Measurements from ENCODE around the gene KLHL8. TPM values are rescaled to one million over a fixed set of nuclear protein-coding genes. Genes with fewer than 3 reads are reported as not detected.

KLHL8 gene
- total RNA-seq, 1 experiment from 2014 or later = 7.5 TPM

GRCh38 chr4:87250294-87250693 is 29.9 kb upstream of the KLHL8 start:
- Histone ChIP-seq H4K91ac (ENCODE audit: insufficient read length, low read depth, low read length) (no peak overlapping the region), H3K18ac (ENCODE audit: insufficient read length, low read depth, low read length) (no peak overlapping the region), H2AK5ac (ENCODE audit: insufficient read length, low read length) (no peak overlapping the region), H2BK20ac (ENCODE audit: low read depth, low read length, poor library complexity, severe bottlenecking) (no peak overlapping the region), H3K27ac (ENCODE audit: insufficient read length, low read depth, low read length) (no peak overlapping the region), H3K79me2 (ENCODE audit: insufficient read depth, low read length) (no peaks in the 10 kb centered on the region), H2BK15ac (ENCODE audit: low read depth, low read length) (no peak overlapping the region), H3K4me1 (ENCODE audit: insufficient read depth, low read length) (no peaks in the 10 kb centered on the region), H3K9ac (ENCODE audit: extremely low read depth, insufficient read length, low read length) (no peak overlapping the region), H3K23ac (ENCODE audit: insufficient read length, low read depth, low read length) (no peak overlapping the region), H3K14ac (ENCODE audit: insufficient read depth, low read length) (no peak overlapping the region), H4K8ac (replicated peaks; ENCODE audit: insufficient read length, low read depth, low read length) (no peak overlapping the region), H2AFZ (ENCODE audit: low read length) (no peak overlapping the region), H3K27me3 (ENCODE audit: insufficient read depth, low read length) (no peaks in the 10 kb centered on the region), H2BK5ac (ENCODE audit: insufficient read length, low read length) (no peak overlapping the region), H3K4ac (ENCODE audit: low read depth, low read length) (no peak overlapping the region), H3K79me1 (ENCODE audit: insufficient read depth, low read depth, low read length, poor library complexity, severe bottlenecking) (no peaks in the 10 kb centered on the region), H3K56ac (ENCODE audit: insufficient read length, low read depth, low read length) (no peak overlapping the region), H2BK12ac (ENCODE audit: insufficient read length, low read depth, low read length) (no peak overlapping the region), H4K5ac (ENCODE audit: insufficient read length, low read depth, low read length) (no peak overlapping the region), H3K9me3 (ENCODE audit: control insufficient read depth, low read depth, low read length) (no peaks in the 10 kb centered on the region), H2BK120ac (ENCODE audit: low read depth, low read length, poor library complexity, severe bottlenecking) (no peak overlapping the region), H3K23me2 (ENCODE audit: insufficient read length, low read depth, low read length, poor library complexity, severe bottlenecking) (no peaks in the 10 kb centered on the region), H3K4me2 (ENCODE audit: insufficient read depth, insufficient read length, low read length) (no peak overlapping the region), H4K20me1 (ENCODE audit: control insufficient read depth, insufficient read depth, insufficient read length) (no peaks in the 10 kb centered on the region), H3T11ph (ENCODE audit: low read length) (no peak overlapping the region)
- no peak overlapping the region for H3K27ac Mint-ChIP-seq
- DNase-seq = no peak
- no CpG with 5 or more reads among the region's 5 CpGs for WGBS (ENCODE audit: extremely low coverage, insufficient read length, low lambda C conversion rate)
- no peaks in the 10 kb centered on the region for H3K4me1 Mint-ChIP-seq
- H3K36me3 Mint-ChIP-seq (ENCODE audit: insufficient read depth in 1 of 3, low read depth in 3 of 3) = no peaks in the 10 kb centered on the region; a peak in 1 of 7 replicates
- H3K27me3 Mint-ChIP-seq (ENCODE audit: low read depth) = no peaks in the 10 kb centered on the region
- peaks cover 2 to 8% of the 10 kb centered on the region in 2 experiments; a peak in 3 of 5 replicates for H3K9me3 Mint-ChIP-seq
- H3K4me3 Mint-ChIP-seq = no peak overlapping the region
- TF ChIP-seq, protein P1, sequence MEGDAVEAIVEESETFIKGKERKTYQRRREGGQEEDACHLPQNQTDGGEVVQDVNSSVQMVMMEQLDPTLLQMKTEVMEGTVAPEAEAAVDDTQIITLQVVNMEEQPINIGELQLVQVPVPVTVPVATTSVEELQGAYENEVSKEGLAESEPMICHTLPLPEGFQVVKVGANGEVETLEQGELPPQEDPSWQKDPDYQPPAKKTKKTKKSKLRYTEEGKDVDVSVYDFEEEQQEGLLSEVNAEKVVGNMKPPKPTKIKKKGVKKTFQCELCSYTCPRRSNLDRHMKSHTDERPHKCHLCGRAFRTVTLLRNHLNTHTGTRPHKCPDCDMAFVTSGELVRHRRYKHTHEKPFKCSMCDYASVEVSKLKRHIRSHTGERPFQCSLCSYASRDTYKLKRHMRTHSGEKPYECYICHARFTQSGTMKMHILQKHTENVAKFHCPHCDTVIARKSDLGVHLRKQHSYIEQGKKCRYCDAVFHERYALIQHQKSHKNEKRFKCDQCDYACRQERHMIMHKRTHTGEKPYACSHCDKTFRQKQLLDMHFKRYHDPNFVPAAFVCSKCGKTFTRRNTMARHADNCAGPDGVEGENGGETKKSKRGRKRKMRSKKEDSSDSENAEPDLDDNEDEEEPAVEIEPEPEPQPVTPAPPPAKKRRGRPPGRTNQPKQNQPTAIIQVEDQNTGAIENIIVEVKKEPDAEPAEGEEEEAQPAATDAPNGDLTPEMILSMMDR (conservative IDR thresholded peaks at IDR 0.05) = no peak
